NOMO-1 treated with DMSO at 0.1 percent for 48 hours (cell line): ENCODE results near the gene ANKRD44.
A peak's percentile ranks its signal among the peaks of the same experiment; 100 is the strongest.
"Not testable (repeated sequence)": the region's sequence is repeated elsewhere in the genome, so short reads cannot be mapped to it uniquely, and the experiment has no call there.

ENCODE experiments used
- DNase-seq: peaks from one replicate; lab custom pipeline; 2025; ENCODE audit not compliant: unreplicated experiment; lab: John Stamatoyannopoulos, UW

Gene ANKRD44

GRCh38 chr2:197293252-197294007 is 17.1 kb downstream of the ANKRD44 start:
- peak; percentile 54 for DNase-seq

GRCh38 chr2:197292619-197293018 is 18.0 kb downstream of the ANKRD44 start:
- DNase-seq = no peak

- not testable (repeated sequence) for DNase-seq
These were observed 23.0 kb downstream of the ANKRD44 start for GRCh38 chr2:197287596-197287932.

- DNase-seq = peak; percentile 33
These were observed 23.6 kb downstream of the ANKRD44 start for GRCh38 chr2:197286805-197287595.

GRCh38 chr2:197285361-197285760 is 25.2 kb downstream of the ANKRD44 start:
- DNase-seq = no peak

- no peak for DNase-seq
These were observed 25.6 kb downstream of the ANKRD44 start for GRCh38 chr2:197284956-197285355.

- DNase-seq = peak; percentile 72
These were observed 29.2 kb downstream of the ANKRD44 start for GRCh38 chr2:197281421-197281820.

- no peak for DNase-seq
These were observed 30.4 kb downstream of the ANKRD44 start for GRCh38 chr2:197280015-197280702.

- DNase-seq = no peak
These were observed 31.5 kb downstream of the ANKRD44 start for GRCh38 chr2:197278799-197279763.

- DNase-seq = no peak
These were observed 32.8 kb downstream of the ANKRD44 start for GRCh38 chr2:197277794-197278193.

GRCh38 chr2:197276156-197276555 is 34.4 kb downstream of the ANKRD44 start:
- no peak for DNase-seq

GRCh38 chr2:197274937-197275336 is 35.6 kb downstream of the ANKRD44 start:
- DNase-seq = no peak

GRCh38 chr2:197274349-197274748 is 36.2 kb downstream of the ANKRD44 start:
- DNase-seq = no peak

GRCh38 chr2:197273485-197273884 is 37.1 kb downstream of the ANKRD44 start:
- no peak for DNase-seq

GRCh38 chr2:197270601-197271000 is 40.0 kb downstream of the ANKRD44 start:
- no peak for DNase-seq

GRCh38 chr2:197269815-197270214 is 40.8 kb downstream of the ANKRD44 start:
- DNase-seq = no peak

GRCh38 chr2:197268786-197269584 is 41.6 kb downstream of the ANKRD44 start:
- no peak for DNase-seq

- DNase-seq = peak; percentile 12
These were observed 44.1 kb downstream of the ANKRD44 start for GRCh38 chr2:197266477-197266876.

- DNase-seq = no peak
These were observed 44.7 kb downstream of the ANKRD44 start for GRCh38 chr2:197265924-197266323.

GRCh38 chr2:197265036-197265435 is 45.5 kb downstream of the ANKRD44 start:
- no peak for DNase-seq
